HG02970 (cell line): ENCODE data around the gene PHKG2.

Source experiments
- ATAC-seq: cut with Tn5 transposase; IDR thresholded peaks from one replicate; pipeline ENCODE4 v1.9.1; 2021; ENCODE audit warnings: mild to moderate bottlenecking, moderate library complexity, moderate number of reproducible peaks; ENCODE audit not compliant: unreplicated experiment, low FRiP score

Gene PHKG2

GRCh38 chr16:30786936-30787612, 38.8 kb downstream of the PHKG2 start, which contains the start of gene ZNF629:
Gene ZNF629 (minus strand): TSS chr16:30787205. CDS start chr16:30784482, 2,723 bp downstream.
- no peak for ATAC-seq

DNA sequence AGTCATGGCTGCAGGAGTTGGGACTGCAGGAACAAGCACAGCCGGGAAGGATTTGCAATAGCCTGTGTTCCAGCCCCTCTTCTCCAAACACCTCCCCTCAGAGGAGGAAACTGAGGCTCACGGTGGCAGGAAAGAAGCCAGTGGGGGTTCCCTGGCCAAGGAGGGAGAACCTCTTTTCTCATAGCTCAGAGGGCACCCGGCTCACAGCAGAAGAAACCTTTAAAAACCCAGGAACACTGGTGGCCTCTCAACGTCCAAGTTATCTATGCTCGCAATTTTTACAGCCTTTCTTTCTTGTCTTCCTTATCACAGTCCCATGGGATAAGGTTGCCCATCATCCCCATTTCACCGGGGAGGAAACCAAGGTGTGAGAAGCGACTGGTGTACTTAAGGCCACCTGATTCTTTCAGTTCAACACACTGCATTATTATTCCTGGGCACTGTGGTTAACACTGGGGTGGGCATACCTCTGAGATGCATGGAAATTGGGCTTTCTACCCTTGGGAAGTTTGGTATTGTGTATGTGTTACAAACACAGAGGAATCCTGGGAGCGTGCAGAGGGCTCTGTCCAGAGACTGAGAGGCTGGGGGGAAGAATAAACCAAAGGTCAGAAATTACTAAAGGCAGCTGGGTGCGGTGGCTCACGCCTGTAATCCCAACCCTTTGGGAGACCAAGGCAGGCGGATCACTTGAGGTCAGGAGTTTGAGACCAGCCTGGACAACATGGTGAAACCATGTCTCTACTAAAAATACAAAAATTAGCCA, 39.6 kb downstream of the PHKG2 start:
- ATAC-seq, result no peak

DNA sequence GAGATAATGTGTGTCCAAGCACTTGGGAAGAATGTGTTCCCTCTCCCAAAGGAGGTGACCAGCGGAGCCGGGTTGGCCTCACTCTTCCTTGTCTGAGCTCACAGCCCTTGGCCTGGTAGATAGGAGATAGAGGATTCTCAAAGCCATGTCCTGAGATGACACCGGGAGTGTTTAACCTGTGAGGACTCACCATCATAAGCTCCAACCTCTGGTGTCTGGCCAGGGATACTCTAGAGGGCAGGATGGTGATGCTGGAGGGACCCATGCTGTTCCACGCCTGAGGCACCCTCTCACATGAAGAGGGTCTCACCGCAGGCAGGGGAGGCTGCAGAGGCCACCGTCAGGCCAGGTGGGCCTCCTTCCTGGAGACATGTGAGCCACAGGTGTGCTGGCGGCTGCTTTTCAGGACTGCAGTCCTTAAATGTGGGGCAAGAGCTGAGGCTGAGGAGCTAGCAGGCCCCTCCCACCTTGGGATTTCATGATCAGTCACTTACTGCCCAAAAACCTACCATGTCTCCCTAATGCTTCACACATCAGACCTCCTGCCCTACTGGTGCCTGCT, 45.4 kb downstream of the PHKG2 start:
- no peak for ATAC-seq

- ATAC-seq, result no peak
These were observed 46.4 kb downstream of the PHKG2 start for GRCh38 chr16:30794634-30795033.

GRCh38 chr16:30797670-30798309, 49.6 kb downstream of the PHKG2 start:
- ATAC-seq, result no peak
